Measurements from ENCODE around the gene VN1R5.
"Not testable (repeated sequence)": the region's sequence is repeated elsewhere in the genome, so short reads cannot be mapped to it uniquely, and the experiment has no call there.

VN1R5 gene

GRCh38 chr1:247216261-247216660 is 39.6 kb upstream of the VN1R5 start:
- TF ChIP-seq CTCF (IDR thresholded peaks at IDR 0.05; ENCODE audit: low read length, missing control alignments) = no peak
- no peak overlapping the region for H3K4me3 ChIP-seq (replicated peaks; ENCODE audit: low read depth, low read length)
- DNase-seq (ENCODE audit: low read depth) = no peak

GRCh38 chr1:247218121-247218651 is 37.7 kb upstream of the VN1R5 start:
- DNase-seq (ENCODE audit: low read depth) = no peak
- TF ChIP-seq CTCF (IDR thresholded peaks at IDR 0.05; ENCODE audit: low read length, missing control alignments) = no peak
- no peak overlapping the region for H3K4me3 ChIP-seq (replicated peaks; ENCODE audit: low read depth, low read length)

- H3K4me3 ChIP-seq (replicated peaks; ENCODE audit: low read depth, low read length); DNase-seq (ENCODE audit: low read depth): not testable (repeated sequence)
Observed at GRCh38 chr1:247220280-247220679, 35.6 kb upstream of the VN1R5 start.

- TF ChIP-seq CTCF (IDR thresholded peaks at IDR 0.05; ENCODE audit: low read length, missing control alignments) = no peak
- DNase-seq (ENCODE audit: low read depth) = no peak
- H3K4me3 ChIP-seq (replicated peaks; ENCODE audit: low read depth, low read length) = no peak overlapping the region
Observed at GRCh38 chr1:247222840-247223239, 33.0 kb upstream of the VN1R5 start.

GRCh38 chr1:247224822-247225221 is 31.1 kb upstream of the VN1R5 start:
- no peak for TF ChIP-seq CTCF (IDR thresholded peaks at IDR 0.05; ENCODE audit: low read length, missing control alignments)
- H3K4me3 ChIP-seq (replicated peaks; ENCODE audit: low read depth, low read length) = no peak overlapping the region
- no peak for DNase-seq (ENCODE audit: low read depth)

GRCh38 chr1:247228133-247228532 is 27.7 kb upstream of the VN1R5 start:
- peak; percentile 31 for DNase-seq (ENCODE audit: low read depth)
- no peak for TF ChIP-seq CTCF (IDR thresholded peaks at IDR 0.05; ENCODE audit: low read length, missing control alignments)
- H3K4me3 ChIP-seq (replicated peaks; ENCODE audit: low read depth, low read length) = peak overlapping the region; percentile 12

GRCh38 chr1:247241691-247242090 is 14.2 kb upstream of the VN1R5 start:
- DNase-seq (ENCODE audit: low read depth) = no peak
- H3K4me3 ChIP-seq (replicated peaks; ENCODE audit: low read depth, low read length) = no peak overlapping the region
- TF ChIP-seq CTCF (IDR thresholded peaks at IDR 0.05; ENCODE audit: low read length, missing control alignments) = no peak
